HG02938 (cell line): ENCODE measurements around the gene GIMAP4.
"Not testable (repeated sequence)": the region's sequence is repeated elsewhere in the genome, so short reads cannot be mapped to it uniquely, and the experiment has no call there.

Experiments used
- ATAC-seq: cut with Tn5 transposase; IDR thresholded peaks from one replicate; pipeline ENCODE4 v1.9.1; 2021; ENCODE audit warnings: mild to moderate bottlenecking, moderate library complexity; ENCODE audit not compliant: unreplicated experiment

Gene GIMAP4

DNA sequence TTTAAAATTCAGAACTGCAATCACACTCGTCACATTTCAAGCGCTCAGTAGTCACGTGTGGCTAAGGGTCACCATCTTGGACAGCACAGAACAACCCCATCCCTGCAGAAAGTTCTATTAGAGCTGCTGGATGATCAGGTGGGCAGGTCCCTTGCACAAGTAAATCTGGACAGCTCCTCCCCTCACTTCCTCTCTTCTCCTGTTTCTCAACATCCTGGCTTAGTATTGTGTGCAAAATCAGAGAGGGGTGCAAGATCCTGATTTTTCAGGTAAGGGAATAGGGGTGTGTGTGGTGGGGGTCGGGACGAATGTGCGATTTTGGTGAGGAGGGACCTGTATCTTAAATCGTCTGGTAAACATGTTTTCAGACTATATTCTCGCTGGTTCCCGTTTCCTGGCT, at the start of gene GIMAP4:
GIMAP4 (plus strand) TSS at position 222 of the 400 bp plus-strand sequence. CDS start 2,512 bp downstream, outside the sequence.
- no peak for ATAC-seq

DNA sequence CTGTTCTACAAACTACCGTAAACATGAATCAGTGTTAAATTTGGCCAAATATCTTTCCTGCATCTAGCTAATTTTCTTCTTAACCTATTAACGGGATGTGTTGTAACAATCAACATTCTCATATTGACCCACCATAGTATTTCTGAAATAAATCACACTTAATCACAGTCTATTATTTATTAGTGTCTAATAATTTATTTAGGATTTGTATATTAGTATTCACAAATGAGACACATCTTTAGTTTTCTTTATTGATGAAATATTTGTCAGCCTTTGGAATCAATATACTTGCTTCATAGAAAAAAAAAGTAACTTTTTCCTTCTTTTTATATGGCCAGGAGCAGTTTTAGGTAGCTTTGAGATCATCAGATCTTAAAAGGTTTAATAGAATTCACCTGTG, 47.9 kb upstream of the GIMAP4 start:
- ATAC-seq, result no peak

DNA sequence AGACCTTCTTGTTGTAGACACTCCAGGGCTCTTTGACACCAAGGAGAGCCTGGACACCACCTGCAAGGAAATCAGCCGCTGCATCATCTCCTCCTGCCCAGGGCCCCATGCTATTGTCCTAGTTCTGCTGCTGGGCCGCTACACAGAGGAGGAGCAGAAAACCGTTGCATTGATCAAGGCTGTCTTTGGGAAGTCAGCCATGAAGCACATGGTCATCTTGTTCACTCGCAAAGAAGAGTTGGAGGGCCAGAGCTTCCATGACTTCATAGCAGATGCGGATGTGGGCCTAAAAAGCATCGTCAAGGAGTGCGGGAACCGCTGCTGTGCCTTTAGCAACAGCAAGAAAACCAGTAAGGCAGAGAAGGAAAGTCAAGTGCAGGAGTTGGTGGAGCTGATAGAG, 47.0 kb upstream of the GIMAP4 start:
- ATAC-seq, result no peak

DNA sequence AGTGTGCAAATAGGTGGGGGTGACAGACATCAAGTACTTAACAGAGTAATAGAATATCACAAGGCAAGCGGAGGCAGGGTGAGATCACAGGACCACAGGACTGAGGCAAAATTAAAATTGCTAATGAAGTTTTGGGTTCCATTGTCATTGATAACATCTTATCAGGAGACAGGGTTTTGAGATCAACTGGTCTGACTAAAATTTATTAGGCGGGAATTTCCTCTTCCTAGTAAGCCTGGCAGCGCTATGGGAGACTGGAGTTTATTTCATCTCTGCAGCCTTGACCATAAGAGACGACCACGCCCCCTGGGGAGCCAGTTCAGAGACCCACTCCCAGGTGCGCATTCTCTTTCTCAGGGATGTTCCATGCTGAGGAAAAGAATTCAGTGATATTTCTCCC, 44.3 kb upstream of the GIMAP4 start:
- not testable (repeated sequence) for ATAC-seq

DNA sequence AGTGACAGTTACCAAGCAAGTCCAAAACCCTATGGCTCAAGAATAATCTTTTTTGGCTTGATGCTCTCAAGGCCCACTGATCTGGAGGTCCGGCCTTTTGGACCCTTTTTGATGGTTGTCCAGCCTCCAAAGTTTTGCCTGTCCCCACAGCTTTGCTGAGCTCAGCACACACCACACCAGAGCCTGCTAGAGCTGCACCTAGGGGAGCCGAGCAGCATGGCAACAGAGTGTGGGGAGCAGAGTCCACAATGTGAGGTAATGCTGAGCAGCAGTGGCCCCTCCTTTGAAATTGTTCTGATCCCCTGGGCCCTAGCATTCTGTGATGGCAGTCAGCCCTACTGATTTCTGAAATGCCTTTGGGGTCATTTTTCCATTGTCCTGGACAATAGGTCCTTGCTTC, 43.2 kb upstream of the GIMAP4 start:
- ATAC-seq, result no peak

DNA sequence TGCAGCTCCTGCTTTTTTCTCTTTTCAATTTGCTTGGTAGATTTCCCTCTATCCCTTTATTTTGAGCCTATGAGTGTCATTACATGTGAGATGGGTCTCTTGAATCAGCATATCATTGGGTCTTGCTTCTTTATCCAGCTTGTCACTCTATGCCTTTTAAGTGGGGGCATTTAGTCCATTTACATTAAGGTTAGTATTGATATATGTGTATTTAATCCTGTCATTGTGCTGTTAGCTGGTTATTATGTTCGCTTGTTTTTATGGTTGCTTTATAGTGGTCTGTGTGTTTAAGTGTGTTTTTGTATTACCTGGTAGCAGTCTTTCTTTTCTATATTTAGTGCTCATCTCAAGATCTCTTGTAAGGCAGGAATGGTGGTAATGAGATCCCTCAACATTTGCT, 35.5 kb upstream of the GIMAP4 start:
- no peak for ATAC-seq

DNA sequence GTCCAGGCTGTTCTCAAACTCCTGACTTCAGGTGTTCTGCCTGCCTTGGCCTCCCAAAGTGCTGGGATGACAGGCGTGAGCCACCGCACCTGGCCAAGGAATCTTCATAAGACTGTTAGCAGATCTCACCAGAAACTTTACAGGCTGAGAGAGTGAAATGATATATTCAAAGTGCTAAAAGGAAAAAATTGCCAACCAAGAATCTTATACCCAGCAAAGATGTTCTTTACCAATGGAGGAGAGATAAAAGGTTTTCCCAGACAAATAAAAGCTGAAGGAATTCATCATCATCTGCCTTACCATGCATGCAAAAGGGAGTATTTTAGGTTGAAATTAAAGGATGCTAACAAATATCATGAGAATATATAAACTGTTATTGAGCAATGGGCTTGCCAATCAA, 28.9 kb upstream of the GIMAP4 start:
- no peak for ATAC-seq

DNA sequence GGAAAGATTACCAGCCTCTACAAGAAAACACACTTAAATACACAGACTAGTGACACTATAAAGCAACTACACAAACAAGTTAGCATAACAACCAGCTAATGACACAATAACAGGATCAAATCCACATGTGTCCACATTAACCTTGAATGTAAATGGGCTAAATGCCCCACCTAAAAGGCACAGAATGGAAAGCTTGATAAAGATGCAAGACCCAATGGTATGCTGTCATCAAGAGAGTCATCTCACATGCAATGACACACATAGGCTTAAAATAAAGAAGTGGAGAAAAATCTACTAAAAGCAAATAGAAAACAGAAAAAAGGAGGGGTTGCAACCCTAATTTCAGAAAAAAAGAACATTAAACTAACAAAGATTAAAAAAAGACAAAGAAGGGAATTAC, 14.0 kb upstream of the GIMAP4 start:
- no peak for ATAC-seq

DNA sequence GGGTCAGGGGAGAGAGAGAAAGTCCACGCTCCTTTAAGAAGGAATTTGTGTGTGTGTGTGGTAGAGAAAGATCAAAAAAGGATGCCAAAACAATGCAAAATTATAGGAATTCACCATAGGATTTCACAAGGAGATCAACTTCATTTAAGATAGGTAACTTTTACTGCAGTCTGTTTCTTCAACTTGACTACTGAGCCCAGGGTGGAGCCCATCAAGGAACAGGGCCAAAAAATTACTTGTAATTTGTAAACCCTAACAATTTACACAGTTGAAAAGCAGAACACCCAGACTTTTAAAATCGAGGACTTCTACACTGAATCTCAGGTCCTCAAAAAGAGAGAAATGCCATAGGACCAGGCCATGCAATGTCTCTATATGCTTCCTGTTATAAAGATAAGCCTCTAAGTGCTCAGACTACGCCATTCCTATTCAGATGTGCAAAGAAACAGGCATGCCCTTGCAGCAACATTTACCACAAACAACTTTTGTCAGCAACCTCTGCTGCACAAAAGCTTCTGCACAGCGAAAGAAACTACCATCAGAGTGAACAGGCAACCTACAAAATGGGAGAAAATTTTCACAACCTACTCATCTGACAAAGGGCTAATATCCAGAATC, 10.6 kb upstream of the GIMAP4 start:
- ATAC-seq, result no peak

DNA sequence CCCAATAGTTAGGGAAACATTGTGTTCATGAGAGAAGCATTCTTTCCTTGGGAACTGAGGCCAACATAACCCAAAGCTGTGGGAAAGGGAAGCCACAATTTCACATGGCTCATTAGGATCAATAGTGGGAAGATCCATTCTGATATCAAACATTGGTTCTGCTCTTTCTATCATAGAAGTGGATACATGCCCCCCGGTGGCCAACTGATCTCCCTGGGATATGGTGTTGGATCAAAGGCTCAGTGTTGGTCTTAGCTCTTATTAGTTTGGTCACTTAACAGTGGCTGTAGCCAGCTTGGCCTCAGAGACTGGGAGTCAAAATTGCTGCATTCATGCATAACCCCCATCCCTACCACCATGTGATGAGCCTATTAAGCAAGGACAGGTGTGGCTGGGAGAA, 6.7 kb upstream of the GIMAP4 start:
- no peak for ATAC-seq

DNA sequence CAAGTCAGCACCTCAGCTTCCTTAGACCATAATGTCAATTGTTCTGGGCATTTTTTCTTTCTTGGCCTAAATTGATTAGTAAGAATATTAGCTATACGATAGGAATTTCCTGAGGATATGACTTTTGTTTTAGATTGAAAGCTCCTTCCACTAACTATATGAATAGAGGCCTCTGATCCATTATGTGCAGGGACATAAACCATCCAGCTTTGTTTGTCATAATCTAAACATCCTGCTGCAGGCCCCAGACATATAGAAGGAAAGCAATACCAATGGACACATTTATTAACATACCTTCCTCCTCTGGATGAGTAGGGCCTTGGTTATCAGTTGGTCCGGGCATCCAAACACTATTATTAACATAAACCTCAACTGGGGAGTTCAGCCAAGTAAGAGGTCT, 4.3 kb upstream of the GIMAP4 start:
- ATAC-seq, result no peak

DNA sequence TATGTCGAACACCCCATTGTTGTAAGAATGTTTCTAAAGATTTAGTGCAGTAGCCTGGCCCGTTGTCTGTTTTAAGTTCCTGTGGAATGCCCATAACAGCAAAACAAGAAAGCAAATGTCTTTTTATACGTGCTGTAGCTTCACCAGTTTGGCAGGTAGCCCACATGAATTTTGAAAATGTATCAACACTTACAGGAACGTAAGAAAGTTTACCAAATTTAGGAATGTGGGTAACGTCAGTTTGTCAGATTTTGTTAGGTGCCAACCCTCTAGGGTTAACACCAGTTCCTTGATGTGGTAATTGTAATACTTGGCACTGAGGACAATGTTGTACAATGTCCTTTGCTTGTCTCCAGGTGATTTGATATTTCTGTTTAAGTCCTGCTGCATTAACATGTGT, 3.2 kb upstream of the GIMAP4 start:
- ATAC-seq, result no peak

DNA sequence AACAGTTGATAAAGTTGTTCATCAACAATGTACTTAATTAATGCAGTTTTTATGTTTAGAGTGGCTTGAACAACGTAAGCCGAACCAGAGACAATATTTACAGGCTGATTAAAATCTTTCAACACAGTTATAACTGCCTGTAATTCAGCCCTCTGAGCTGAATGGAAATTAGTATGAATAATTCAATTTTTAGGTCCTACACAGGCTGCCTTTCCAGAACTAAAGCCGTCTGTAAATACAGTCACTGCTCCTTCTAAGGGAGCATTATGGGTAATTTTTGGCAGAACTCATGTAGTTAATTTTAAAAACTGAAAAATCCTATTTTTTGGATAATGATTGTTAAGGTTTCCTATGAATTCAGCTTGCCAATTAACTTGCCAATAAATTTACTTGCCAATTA, 2.6 kb upstream of the GIMAP4 start:
- no peak for ATAC-seq

DNA sequence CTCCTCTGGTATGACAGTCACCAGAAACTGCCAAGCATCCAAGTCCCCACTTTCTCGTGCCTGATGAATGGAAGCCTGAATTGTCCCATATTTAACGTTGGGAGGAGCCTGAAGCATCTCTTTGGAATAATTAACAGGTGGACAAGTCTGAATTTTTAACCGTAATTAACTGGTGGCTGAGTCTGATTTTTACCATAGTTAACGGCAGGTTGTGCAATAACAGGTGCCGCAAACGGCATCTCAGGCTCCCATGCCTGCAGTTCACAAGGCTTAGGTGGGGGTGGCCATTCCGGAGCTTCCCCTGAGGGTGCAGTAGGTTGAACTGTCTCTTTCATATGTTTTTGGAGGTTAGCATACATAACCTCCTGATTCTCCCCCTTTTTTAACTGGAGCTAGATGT, 2.0 kb upstream of the GIMAP4 start:
- no peak for ATAC-seq

DNA sequence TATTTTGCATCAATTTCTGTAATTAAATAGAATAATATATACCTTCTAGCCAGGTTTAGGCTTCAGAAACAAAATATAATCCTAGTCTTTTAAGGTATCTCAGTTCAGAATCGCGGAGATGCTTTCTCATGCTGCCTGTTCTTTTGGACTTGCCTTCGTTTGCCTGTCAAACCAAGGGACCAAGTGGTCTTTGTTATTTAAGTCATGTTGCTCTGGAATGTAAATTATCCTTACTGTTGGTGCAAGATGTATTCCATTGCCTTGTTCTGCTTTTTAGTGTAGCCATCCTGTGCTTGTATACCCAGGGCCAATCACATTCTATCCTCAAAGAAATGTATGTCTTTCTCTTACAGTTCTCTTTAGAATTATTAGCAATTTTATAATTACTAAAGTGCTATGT, 1.1 kb upstream of the GIMAP4 start:
- ATAC-seq, result no peak

DNA sequence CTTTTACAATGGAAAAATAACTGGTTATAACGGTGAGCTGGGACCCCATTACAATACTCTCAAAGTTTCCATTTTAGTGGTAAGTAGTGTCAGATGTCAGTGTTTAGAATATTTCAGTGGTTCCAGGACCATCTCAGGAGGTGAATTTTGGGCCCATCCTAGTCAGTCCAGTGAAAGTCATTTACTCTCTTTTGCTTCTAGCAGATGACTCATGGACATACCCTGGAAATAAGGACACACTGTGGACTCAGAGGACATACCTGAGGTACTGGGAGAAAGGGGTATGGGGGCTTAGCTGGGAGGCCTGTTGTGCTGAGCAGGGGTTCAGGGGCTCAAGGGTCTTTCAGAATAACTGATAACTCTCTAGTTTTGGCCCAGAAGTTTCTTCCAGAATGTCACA, 618 bp upstream of the GIMAP4 start:
- no peak for ATAC-seq

DNA sequence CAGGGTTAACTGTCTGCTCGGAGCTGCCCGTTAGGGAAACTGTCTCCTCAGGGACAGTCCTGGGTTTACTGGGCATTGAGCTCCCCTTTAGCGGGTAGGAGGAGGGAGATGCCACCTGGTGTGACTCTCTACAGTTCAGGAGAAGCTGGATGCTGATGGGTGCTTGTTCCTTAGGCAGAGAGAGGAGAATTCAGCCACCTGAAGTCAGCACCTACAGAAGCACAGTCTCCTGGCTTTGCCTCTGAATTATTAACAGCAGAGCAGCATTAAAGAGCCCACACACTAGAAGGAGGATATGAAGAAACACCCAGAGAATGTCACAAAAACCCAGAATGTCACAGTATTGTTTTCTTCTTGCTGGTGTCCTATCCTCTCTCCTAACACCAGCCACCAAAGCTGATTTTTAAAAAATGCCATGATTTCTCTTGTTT, 696 bp downstream of the GIMAP4 start:
- no peak for ATAC-seq

DNA sequence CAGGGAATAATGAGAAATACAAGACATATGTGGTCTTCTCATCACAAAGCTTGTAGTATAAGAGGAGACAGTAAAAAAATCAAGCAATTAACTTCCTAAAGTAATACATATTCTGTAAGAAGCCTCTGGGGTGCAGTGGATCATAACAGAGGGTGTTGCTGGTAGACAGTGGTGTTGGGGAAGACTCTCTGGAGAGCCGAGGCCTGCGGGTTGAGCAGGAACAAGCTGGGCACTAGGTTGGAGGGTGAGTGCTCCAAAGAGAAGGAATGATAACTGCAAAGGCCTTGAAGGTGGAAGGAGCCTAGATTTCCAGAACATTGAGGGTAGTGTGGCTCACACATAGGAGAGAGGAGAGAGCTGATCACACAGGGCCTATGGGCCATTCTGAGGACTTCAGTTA, 1.5 kb downstream of the GIMAP4 start:
- ATAC-seq, result no peak

DNA sequence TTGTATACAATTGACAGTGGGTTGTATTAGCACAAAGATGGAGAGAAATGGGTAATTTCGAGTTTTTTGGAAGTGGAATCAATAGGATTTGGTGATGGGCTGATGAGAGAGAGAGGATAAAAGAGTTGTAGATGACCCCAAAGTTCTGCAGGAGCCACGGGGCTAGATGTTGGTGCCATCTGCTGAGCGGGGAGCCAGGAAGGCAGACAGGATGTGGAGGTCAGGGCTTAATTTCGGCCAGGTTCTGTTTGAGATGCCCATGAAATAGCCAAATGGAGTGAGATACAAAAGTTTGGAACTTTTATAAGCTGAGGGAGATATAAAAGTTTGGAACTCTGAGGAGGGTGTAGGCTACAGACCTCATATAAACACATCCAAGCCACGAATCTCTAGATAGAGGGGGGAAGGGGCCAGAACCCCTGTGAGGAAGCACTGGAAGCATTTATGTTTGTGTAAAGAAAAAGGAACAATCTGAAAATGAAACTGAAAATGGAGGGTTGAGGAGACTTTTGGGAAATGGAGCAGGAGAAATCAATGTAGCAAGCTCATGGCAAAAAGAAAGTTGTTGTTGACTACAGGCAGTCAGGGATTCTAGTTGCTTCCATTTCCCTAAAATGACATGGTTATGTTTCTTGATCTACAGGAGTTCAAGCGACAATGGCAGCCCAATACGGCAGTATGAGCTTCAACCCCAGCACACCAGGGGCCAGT, 2.2 kb downstream of the GIMAP4 start:
- ATAC-seq, result no peak

DNA sequence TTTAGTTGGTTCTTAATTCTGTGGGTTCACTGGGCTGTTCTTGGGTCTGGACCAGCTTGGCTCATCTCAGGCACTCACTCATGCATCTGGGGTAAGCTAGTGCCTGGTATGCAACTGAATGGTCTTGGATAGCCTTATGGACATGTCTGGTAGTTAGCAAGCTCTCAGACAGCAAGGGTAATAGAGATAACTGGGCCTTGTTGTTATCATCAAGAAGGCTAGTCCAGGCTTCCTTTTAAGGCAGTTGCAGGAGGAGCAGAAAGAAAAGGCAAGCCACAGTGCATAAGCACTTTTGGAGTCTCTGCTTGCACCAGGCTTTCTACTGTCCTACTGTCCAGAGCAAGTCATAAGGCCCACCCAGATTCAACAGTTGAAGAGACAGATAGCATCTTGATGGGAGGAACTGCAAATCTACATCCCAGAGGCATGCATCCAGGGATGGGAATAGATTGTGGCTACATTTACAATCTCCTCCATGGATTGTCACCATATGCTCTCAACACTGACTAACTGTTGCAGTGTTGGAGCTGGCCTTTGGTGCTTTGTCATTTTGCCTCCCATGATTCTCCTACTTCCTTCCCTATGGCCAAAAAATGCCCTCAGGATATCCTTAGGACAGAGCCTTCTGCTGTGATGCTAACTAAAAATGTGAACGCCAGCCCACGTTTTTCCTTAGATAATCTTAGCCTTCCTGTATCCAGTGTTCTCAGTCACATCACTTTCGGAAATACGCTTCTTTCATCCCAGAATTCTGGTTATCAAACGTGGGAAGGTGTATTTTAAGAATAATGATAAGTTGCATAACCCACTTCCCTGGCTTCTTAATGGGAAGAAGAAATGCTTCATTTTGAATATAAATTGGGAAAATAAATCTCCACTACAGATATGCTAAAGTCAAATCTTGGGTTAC, 3.6 kb downstream of the GIMAP4 start:
- ATAC-seq, result no peak

DNA sequence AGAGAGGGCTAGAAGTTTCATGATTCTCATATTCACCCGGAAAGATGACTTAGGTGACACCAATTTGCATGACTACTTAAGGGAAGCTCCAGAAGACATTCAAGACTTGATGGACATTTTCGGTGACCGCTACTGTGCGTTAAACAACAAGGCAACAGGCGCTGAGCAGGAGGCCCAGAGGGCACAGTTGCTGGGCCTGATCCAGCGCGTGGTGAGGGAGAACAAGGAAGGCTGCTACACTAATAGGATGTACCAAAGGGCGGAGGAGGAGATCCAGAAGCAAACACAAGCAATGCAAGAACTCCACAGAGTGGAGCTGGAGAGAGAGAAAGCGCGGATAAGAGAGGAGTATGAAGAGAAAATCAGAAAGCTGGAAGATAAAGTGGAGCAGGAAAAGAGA, 5.3 kb downstream of the GIMAP4 start:
- ATAC-seq, result no peak
